GM12878 (cell line): ENCODE data around the gene ZBTB6. TPM values are rescaled to one million over a fixed set of nuclear protein-coding genes. Genes with fewer than 3 reads are reported as not detected.
A peak's percentile ranks its signal among the peaks of the same experiment; 100 is the strongest.

Experiments used
- ASH2L ChIP-seq: fragments of 300-600, 200-600 bp; sonication (generic); IDR thresholded peaks from 2 replicates; pipeline ENCODE4 v1.6.1; 2017; ENCODE audit warnings: low read depth, mild to moderate bottlenecking, borderline replicate concordance
- ATF7 ChIP-seq: fragments of 450-650 bp; IDR thresholded peaks from 2 replicates; pipeline ENCODE4 v1.6.1; 2016; ENCODE audit warnings: low read depth, mild to moderate bottlenecking
- BRCA1 ChIP-seq: IDR thresholded peaks from 2 replicates; pipeline ENCODE4 v1.6.1; 2011; ENCODE audit warnings: low read depth, low read length, improper control_type of control experiment
- CEBPB ChIP-seq, 2 experiments: fragments of 150-350 bp in 1 of 2; IDR thresholded peaks; 2 replicates each; pipeline ENCODE4 v1.6.1; 2012 to 2014; ENCODE audit warnings: low read depth in 2 of 2, low read length in 2 of 2, borderline replicate concordance in 1 of 2, inconsistent platforms in 1 of 2
- CHD4 ChIP-seq: fragments of 200-600 bp; sonication (generic); IDR thresholded peaks from 2 replicates; pipeline ENCODE4 v1.6.1; 2016; ENCODE audit warnings: mild to moderate bottlenecking
- EED ChIP-seq: sonication (generic); IDR thresholded peaks from 2 replicates; pipeline ENCODE4 v1.6.1; 2016; ENCODE audit warnings: antibody characterized with exemption, low read depth
- HDGF ChIP-seq: fragments of 450-650 bp; IDR thresholded peaks from 2 replicates; pipeline ENCODE4 v1.6.1; 2016; ENCODE audit warnings: antibody characterized with exemption
- IKZF1 ChIP-seq: fragments of 450-650 bp; conservative IDR thresholded peaks from 2 replicates; pipeline ENCODE4 v1.6.1; 2017; ENCODE audit warnings: antibody characterized with exemption, mild to moderate bottlenecking
- MXI1 ChIP-seq: fragments of 150-350 bp; IDR thresholded peaks from 2 replicates; pipeline ENCODE4 v1.6.1; 2011; ENCODE audit warnings: low read depth, mild to moderate bottlenecking, inconsistent platforms, low read length, improper control_type of control experiment
- NR2C2 ChIP-seq: IDR thresholded peaks from 2 replicates; pipeline ENCODE4 v1.6.1; 2011; ENCODE audit warnings: borderline replicate concordance, low read depth; ENCODE audit not compliant: control insufficient read depth, insufficient read length
- PAX5 ChIP-seq: IDR thresholded peaks from 2 replicates; pipeline ENCODE4 v1.6.1; 2011; ENCODE audit warnings: low read depth, low read length, borderline replicate concordance
- PAX8 ChIP-seq: fragments of 450-650 bp; IDR thresholded peaks from 2 replicates; pipeline ENCODE4 v1.6.1; 2017; ENCODE audit warnings: mild to moderate bottlenecking, moderate library complexity
- PML ChIP-seq: IDR thresholded peaks from 2 replicates; pipeline ENCODE4 v1.6.1; 2012; ENCODE audit warnings: low read length, inconsistent platforms
- POLR2A ChIP-seq: IDR thresholded peaks from 2 replicates; pipeline ENCODE4 v1.6.1; 2011; ENCODE audit warnings: low read depth, mild to moderate bottlenecking, low read length
- SIX5 ChIP-seq: IDR thresholded peaks from 2 replicates; pipeline ENCODE4 v1.6.1; 2011; ENCODE audit warnings: mild to moderate bottlenecking, low read depth, low read length, moderate library complexity; ENCODE audit not compliant: severe bottlenecking
- SPI1 ChIP-seq: IDR thresholded peaks from 2 replicates; pipeline ENCODE4 v1.6.1; 2011; ENCODE audit warnings: low read depth, mild to moderate bottlenecking, low read length, moderate library complexity, borderline replicate concordance; ENCODE audit not compliant: insufficient read depth
- SRF ChIP-seq, 2 experiments: IDR thresholded peaks; 2 replicates each; pipeline ENCODE4 v1.6.1; 2011; ENCODE audit warnings: low read depth in 2 of 2, low read length in 2 of 2, mild to moderate bottlenecking in 1 of 2, moderate library complexity in 1 of 2
- SUPT20H ChIP-seq: IDR thresholded peaks from 2 replicates; pipeline ENCODE4 v1.6.1; 2011; ENCODE audit warnings: low read depth, mild to moderate bottlenecking, low read length, moderate library complexity, borderline replicate concordance; ENCODE audit not compliant: control insufficient read depth
- TCF3 ChIP-seq: IDR thresholded peaks from 2 replicates; pipeline ENCODE4 v1.6.1; 2012; ENCODE audit warnings: low read depth, mild to moderate bottlenecking, low read length, borderline replicate concordance; ENCODE audit not compliant: insufficient read depth
- YY1 ChIP-seq: IDR thresholded peaks from 2 replicates; pipeline ENCODE4 v1.6.1; 2011; ENCODE audit warnings: low read depth, mild to moderate bottlenecking, low read length
- ZNF207 ChIP-seq: fragments of 450-650 bp; IDR thresholded peaks from 2 replicates; pipeline ENCODE4 v1.6.1; 2014; ENCODE audit warnings: antibody characterized with exemption, mild to moderate bottlenecking, borderline replicate concordance
- ZNF384 ChIP-seq: IDR thresholded peaks from 2 replicates; pipeline ENCODE4 v1.6.1; 2012; ENCODE audit warnings: low read depth, mild to moderate bottlenecking, low read length, improper control_type of control experiment, borderline replicate concordance
- polyA plus RNA-seq, 11 experiments: library from polyadenylated mRNA; depleted of rRNA in 4 of 11; unstranded in 6 of 11; stranded (reverse) in 5 of 11; fragments of >200 nt; fragmentation: Nextera tagmentation in 4 of 11; fragmentation: Illumina TruSeq in 1 of 11; extraction: Ambion mirVana in 4 of 11; extraction: Trizol in 1 of 11; gene quantifications; 1 replicate in 1 of 11; 2 replicates in 10 of 11; pipeline versions ENCODE4 v1.2.1 to v1.2.3, GENCODE V29; 2011 to 2016; ENCODE audit warnings: inconsistent platforms in 2 of 11, missing spikeins in 2 of 11, low read depth in 1 of 11
- total RNA-seq, 4 experiments: library from RNA; depleted of rRNA in 3 of 4; stranded (reverse); fragments of >200 nt in 3 of 4; fragmentation: Illumina TruSeq in 1 of 4; extraction: Trizol in 1 of 4; gene quantifications; 2 replicates each; pipeline versions ENCODE4 v1.2.1 to v1.2.3, GENCODE V29; 2013 to 2021
- TF ChIP-seq, protein P1 (sequence below): IDR thresholded peaks from 2 replicates; pipeline ENCODE4 v1.6.1; 2012; ENCODE audit warnings: low read depth, low read length, improper control_type of control experiment
- TF ChIP-seq, protein P2 (sequence below): IDR thresholded peaks from 2 replicates; pipeline ENCODE4 v1.6.1; 2011; ENCODE audit warnings: low read depth, mild to moderate bottlenecking, low read length, moderate library complexity, borderline replicate concordance; ENCODE audit errors: extremely low read depth

Gene ZBTB6
- total and polyA plus RNA-seq, 10 of the 15 experiments (the other 5 are each of a cell fraction or from before 2014, with no cell fraction given) = 1.7 to 11.5 (median 7.0) TPM

DNA sequence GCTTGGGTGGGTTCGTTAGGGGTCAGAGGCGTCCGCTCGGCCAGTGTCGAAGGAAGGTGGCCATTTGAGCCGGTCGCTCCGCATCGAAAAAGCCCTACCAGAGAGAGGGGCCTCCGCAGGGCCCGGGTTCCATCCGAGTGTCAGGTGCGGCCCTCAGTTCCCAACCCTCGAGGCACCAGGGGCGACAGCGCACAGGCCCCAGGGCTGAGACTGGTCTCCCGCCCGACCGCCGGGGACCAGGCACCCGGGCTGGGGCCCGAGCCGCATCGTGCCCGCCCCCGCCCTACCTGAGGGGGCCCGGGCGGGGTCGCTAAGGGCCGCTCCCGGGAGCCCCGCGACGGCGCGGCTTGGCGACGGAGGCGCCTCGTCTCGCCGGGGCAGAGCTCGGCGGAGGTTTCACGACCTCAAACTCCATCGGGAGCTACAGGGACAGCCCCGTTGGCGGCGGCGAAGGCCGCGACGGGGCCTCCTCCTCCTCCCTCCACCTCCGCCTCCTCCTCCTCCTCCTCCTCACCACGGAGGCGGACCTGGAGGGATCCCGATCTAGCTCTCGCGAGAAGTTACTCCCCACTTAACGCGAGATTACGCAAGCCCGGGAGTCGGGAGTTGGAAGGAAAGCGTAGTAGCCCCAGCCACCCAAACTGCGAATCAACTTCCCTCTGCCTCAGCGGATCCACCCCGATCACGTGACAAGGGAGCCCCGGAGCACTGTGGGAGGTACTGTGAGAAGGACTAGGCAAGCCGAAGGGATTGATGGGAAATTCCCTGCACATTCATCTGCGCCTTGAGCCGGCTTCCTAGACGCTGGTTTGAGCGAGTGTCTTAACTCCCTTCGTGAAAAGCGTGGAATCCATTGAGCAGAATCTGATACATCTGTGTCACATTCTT lies 8.1 kb downstream of the ZBTB6 start, which contains the start of gene RC3H2 (continued):
- TF ChIP-seq TCF3 = 0 out of 2 replicates have a peak, but pooled peaks have one; percentile 32
- peak; percentile 74 for TF ChIP-seq ATF7
- no peak; the same call in 1 of the 2 replicates for TF ChIP-seq MXI1
- no peak for TF ChIP-seq PAX5
- peak; percentile 94 for TF ChIP-seq POLR2A
- no peak for TF ChIP-seq NR2C2
- TF ChIP-seq ZNF207 = peak; percentile 67; the same call in 1 of the 2 replicates
- TF ChIP-seq SUPT20H = no peak
- no peak for TF ChIP-seq ZNF384
- no peak for TF ChIP-seq CHD4
- peak; percentile 92; the same call in 1 of the 2 replicates for TF ChIP-seq ASH2L
- TF ChIP-seq YY1 = peak; percentile 70
- TF ChIP-seq, protein P1, sequence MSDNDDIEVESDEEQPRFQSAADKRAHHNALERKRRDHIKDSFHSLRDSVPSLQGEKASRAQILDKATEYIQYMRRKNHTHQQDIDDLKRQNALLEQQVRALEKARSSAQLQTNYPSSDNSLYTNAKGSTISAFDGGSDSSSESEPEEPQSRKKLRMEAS = peak; percentile 5; the same call in 1 of the 2 replicates
- TF ChIP-seq, protein P2, sequence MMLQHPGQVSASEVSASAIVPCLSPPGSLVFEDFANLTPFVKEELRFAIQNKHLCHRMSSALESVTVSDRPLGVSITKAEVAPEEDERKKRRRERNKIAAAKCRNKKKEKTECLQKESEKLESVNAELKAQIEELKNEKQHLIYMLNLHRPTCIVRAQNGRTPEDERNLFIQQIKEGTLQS = peak; percentile 77; the same call in 1 of the 2 replicates
- 0 out of 2 replicates have a peak, but pooled peaks have one; percentile 13 for TF ChIP-seq SPI1
- peak; percentile 97 for TF ChIP-seq HDGF
- TF ChIP-seq PAX8 = no peak
- TF ChIP-seq SRF (IDR thresholded peaks at IDR 0.05; ENCODE audit: low read depth in 2 of 2, low read length in 2 of 2) = no peak
- peak in 1 of 2 experiments; percentile 57; a peak in 2 of 4 replicates for TF ChIP-seq CEBPB (IDR thresholded peaks at IDR 0.05; ENCODE audit: borderline replicate concordance in 1 of 2, low read depth in 2 of 2, low read length in 2 of 2)
- peak; percentile 87 for TF ChIP-seq IKZF1
- TF ChIP-seq PML = peak; percentile 71; the same call in 1 of the 2 replicates
- TF ChIP-seq EED = 0 out of 2 replicates have a peak, but pooled peaks have one; percentile 37
- TF ChIP-seq SIX5 = peak; percentile 63
- peak; percentile 90 for TF ChIP-seq BRCA1
